GM13976 (cell line): ENCODE results near the gene CDC14C.
"Not testable (repeated sequence)": the region's sequence is repeated elsewhere in the genome, so short reads cannot be mapped to it uniquely, and the experiment has no call there.

ENCODE experiments used
- DNase-seq: peaks from one replicate; pipeline ENCODE4 v3.0.0; 2012; ENCODE audit warnings: low spot score
- in situ Hi-C: fragments of 300-500 bp; cut with MboI; formaldehyde crosslinking; loops from one replicate; pipeline ENCODE4 v1.12.0; 2022; ENCODE audit warnings: low sequenced_read_pairs, mixed read lengths, inconsistent platforms; ENCODE audit not compliant: unreplicated experiment
- TF ChIP-seq, protein P1 (sequence below): IDR thresholded peaks from 2 replicates; pipeline ENCODE4 v1.5.1; 2012; ENCODE audit warnings: borderline replicate concordance, mild to moderate bottlenecking; ENCODE audit not compliant: insufficient read depth; ENCODE audit errors: extremely low read depth, missing control alignments, control extremely low read depth

Gene CDC14C

GRCh38 chr7:48899932-48900331 is 24.4 kb upstream of the CDC14C start:
- in situ Hi-C loops = no loop called here
- no peak for DNase-seq
- TF ChIP-seq, protein P1, sequence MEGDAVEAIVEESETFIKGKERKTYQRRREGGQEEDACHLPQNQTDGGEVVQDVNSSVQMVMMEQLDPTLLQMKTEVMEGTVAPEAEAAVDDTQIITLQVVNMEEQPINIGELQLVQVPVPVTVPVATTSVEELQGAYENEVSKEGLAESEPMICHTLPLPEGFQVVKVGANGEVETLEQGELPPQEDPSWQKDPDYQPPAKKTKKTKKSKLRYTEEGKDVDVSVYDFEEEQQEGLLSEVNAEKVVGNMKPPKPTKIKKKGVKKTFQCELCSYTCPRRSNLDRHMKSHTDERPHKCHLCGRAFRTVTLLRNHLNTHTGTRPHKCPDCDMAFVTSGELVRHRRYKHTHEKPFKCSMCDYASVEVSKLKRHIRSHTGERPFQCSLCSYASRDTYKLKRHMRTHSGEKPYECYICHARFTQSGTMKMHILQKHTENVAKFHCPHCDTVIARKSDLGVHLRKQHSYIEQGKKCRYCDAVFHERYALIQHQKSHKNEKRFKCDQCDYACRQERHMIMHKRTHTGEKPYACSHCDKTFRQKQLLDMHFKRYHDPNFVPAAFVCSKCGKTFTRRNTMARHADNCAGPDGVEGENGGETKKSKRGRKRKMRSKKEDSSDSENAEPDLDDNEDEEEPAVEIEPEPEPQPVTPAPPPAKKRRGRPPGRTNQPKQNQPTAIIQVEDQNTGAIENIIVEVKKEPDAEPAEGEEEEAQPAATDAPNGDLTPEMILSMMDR = no peak

DNA sequence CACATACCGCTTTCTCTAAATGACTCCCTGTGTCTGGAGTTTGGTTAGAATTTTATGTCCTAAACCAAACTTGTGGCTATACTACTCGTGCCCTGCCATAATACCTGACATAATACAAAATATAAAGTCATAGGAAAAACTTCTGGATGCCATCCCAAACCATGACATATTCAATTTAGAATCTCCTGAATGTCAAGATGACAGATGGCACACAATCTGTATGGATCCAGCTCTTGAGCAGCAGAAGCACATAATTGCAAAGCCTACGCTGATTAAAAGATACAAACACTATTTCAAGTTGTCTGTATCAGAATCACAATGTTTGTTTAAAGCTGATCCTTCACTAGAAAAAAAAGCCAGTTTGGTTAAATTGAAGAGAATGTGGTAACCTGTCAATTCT is 22.4 kb upstream of the CDC14C start:
- in situ Hi-C loops = no loop called here

DNA sequence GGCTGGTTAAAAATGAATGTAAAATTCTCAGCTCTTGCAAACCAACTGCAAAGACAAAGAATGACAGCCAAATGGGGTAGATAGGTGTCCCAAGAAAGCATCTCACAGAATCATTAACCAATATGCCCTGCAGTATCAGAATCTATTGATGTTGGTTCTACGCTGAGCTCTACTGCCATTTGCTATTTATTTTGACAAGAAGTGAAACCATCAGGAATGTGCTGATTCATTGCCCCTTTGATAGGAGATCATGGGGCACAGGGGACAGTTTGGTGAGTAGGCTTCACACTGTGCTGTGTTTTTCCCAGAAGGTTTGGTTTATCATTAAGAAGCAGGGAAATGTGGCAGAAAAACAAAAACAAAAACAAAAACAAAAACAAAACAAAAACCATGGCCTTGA is 19.4 kb upstream of the CDC14C start:
- DNase-seq = no peak
- in situ Hi-C loops = no loop called here
- TF ChIP-seq, protein P1 = no peak

More for the DNA sequence above, 22.4 kb upstream of the CDC14C start:
- no peak for DNase-seq
- TF ChIP-seq, protein P1 = no peak

DNA sequence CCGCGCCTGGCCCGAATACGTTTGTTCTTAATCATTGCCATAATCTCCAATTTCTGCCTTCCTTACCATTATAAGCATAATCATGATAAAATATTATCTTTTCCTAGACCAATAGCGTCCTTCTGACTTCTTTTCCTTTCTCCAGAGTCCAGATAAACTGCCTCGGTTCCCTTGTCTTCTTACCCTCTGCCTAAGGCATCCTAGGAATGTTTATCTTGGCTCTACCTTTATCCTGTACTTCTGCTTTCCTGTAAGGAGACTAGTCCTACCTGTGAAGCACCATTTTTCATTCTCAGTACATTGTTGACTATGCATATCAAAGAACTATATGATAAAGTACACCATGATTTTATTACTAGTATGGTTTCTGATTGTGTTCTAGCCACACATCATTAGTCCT is 18.7 kb upstream of the CDC14C start:
- DNase-seq, in situ Hi-C loops: not testable (repeated sequence)

DNA sequence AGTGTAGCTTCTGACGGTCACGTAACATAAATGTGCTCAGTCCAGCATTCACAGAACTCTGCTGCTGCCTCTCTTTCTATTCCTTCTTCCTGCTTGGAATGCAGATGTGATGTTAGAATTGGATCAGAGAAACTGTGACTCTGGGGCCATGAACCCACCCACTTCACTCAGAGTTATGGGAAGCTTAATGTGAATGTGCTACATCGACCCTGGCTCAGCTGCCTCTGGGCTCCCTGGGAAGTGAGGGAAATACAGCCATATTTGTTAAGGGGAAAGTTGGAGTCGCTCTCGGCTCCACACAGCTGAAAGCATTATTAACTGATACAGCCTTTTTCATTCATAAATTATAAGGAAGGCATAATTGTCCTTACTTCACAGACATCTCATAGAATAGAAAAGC is 14.5 kb upstream of the CDC14C start:
- DNase-seq, in situ Hi-C loops: not testable (repeated sequence)

DNA sequence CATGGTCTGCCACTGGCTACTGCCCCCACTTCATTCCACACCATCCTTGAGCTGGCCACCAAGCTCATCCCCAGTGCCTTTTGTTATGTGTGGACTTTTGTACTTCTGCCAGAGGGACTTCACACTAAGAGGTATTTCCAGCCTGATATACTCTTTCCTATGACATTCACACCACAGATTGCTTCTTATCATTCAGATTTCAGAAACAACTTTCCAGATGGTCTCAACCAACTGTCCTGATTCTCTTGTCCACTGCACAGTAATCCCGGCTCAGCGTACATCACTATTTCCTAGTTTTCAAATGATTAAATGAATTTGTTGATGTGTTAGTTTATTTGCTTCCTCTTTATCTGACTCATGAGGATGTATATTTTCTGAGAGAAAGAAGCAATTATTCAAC is 7.1 kb downstream of the CDC14C start:
- DNase-seq = no peak
- in situ Hi-C loops = no loop called here
- TF ChIP-seq, protein P1 = no peak

GRCh38 chr7:48932126-48932910 is 8.0 kb downstream of the CDC14C start:
- in situ Hi-C loops = no loop called here
- DNase-seq = no peak
- TF ChIP-seq, protein P1 = no peak
